DOHH2 (cell line): ENCODE measurements around the gene PRKCG.

Source experiments
- H3F3A ChIP-seq: fragments of 200-600 bp; sonication (generic), shearing (Covaris generic); 2 replicates; pipeline ENCODE4 v1.6.0; 2016; ENCODE audit warnings: antibody characterized with exemption, mild to moderate bottlenecking; ENCODE audit not compliant: control insufficient read depth, insufficient read depth
- H3K27ac ChIP-seq: fragments of 200-600 bp; sonication (generic); 2 replicates; pipeline ENCODE4 v1.5.1; 2014; ENCODE audit warnings: low read depth, mild to moderate bottlenecking, low read length, moderate library complexity
- H3K27me3 ChIP-seq: fragments of 200-600 bp; sonication (generic); 2 replicates; pipeline ENCODE4 v1.6.1; 2014; ENCODE audit warnings: mild to moderate bottlenecking, low read length, mixed read lengths; ENCODE audit not compliant: control insufficient read depth
- H3K36me3 ChIP-seq: fragments of 200-600 bp; sonication (generic); 2 replicates; pipeline ENCODE4 v1.6.1; 2014; ENCODE audit warnings: mild to moderate bottlenecking, low read length, moderate library complexity, mixed read lengths; ENCODE audit not compliant: control insufficient read depth
- H3K4me1 ChIP-seq: fragments of 200-600 bp; sonication (generic); 2 replicates; pipeline ENCODE4 v1.6.1; 2014; ENCODE audit warnings: mild to moderate bottlenecking, low read length, mixed read lengths; ENCODE audit not compliant: control insufficient read depth
- H3K4me2 ChIP-seq: fragments of 200-600 bp; sonication (generic); 2 replicates; pipeline ENCODE4 v1.6.0; 2014; ENCODE audit warnings: mild to moderate bottlenecking, low read length, moderate library complexity
- H3K4me3 ChIP-seq: fragments of 200-600 bp; sonication (generic); 2 replicates; pipeline ENCODE4 v1.5.1; 2014; ENCODE audit warnings: mild to moderate bottlenecking, low read length, mixed read lengths
- H3K79me2 ChIP-seq: fragments of 200-600 bp; sonication (generic); 2 replicates; pipeline ENCODE4 v1.6.1; 2014; ENCODE audit warnings: mild to moderate bottlenecking, low read length, mixed read lengths; ENCODE audit not compliant: control insufficient read depth
- H3K9me2 ChIP-seq: fragments of 200-600 bp; sonication (generic); replicated peaks from 2 replicates; pipeline ENCODE4 v1.6.1; 2014; ENCODE audit warnings: mild to moderate bottlenecking, low read length, mixed read lengths; ENCODE audit not compliant: control insufficient read depth
- H3K9me3 ChIP-seq: fragments of 200-600 bp; sonication (generic); 2 replicates; pipeline ENCODE4 v1.6.1; 2014; ENCODE audit warnings: antibody characterized with exemption, low read length, mixed read lengths; ENCODE audit not compliant: control insufficient read depth, insufficient read depth
- H4K20me1 ChIP-seq: fragments of 200-600 bp; sonication (generic); 2 replicates; pipeline ENCODE4 v1.6.0; 2014; ENCODE audit warnings: low read depth, mild to moderate bottlenecking, antibody characterized with exemption, low read length, moderate library complexity; ENCODE audit not compliant: control insufficient read depth, insufficient read depth
- EZH2phosphoT487 ChIP-seq: fragments of 200-600 bp; sonication (generic); IDR thresholded peaks from 2 replicates; pipeline ENCODE4 v1.6.1; 2017; ENCODE audit warnings: borderline replicate concordance, mild to moderate bottlenecking, antibody characterized with exemption, low read length, moderate library complexity, mixed read lengths
- TF ChIP-seq, protein P1 (sequence below): fragments of 200-600 bp; sonication (generic); IDR thresholded peaks from one replicate; pipeline ENCODE4 v1.5.1; 2014; ENCODE audit warnings: antibody characterized with exemption, mild to moderate bottlenecking, low read depth, low read length; ENCODE audit not compliant: poor library complexity, severe bottlenecking

Gene PRKCG

DNA sequence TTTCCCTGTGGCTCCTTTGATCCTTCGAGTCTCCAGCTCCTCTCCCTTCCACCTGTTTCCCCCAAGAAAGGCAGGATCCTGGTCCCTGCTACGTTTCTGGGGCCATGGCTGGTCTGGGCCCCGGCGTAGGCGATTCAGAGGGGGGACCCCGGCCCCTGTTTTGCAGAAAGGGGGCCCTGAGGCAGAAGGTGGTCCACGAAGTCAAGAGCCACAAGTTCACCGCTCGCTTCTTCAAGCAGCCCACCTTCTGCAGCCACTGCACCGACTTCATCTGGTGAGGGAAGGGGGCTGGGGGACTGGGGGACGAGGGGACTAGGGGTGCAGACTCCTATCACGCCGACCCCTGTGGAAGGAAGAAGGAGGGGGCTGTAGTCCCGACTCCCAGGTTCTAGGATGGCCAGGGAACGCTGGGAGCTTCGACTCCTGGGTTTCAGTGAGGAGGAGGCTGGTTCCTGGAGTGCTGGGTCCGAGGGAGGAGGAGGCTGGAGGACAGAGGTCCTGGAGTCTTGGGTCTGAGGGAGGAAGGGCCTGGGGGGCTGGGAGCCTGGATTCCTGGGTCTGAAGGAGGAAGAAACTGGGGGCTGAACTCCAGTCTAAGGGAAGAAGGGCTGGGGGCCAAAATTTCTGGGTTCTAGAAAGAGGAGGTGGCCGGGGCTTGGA lies 524 bp downstream of the PRKCG start:
- Histone ChIP-seq H3K27ac (no peak overlapping the region), H3K4me2 (peak overlapping the region; percentile 36; the same call in 1 of the 2 replicates), H3K27me3 (peaks cover 26% of the 10 kb centered on the region), H3F3A (no peaks in the 10 kb centered on the region), H3K9me2 (no peaks in the 10 kb centered on the region), H3K79me2 (no peaks in the 10 kb centered on the region), H3K4me1 (peaks cover 7% of the 10 kb centered on the region), H4K20me1 (no peaks in the 10 kb centered on the region), H3K4me3 (no peak overlapping the region), H3K36me3 (no peaks in the 10 kb centered on the region), H3K9me3 (no peaks in the 10 kb centered on the region)
- TF ChIP-seq, protein P1, sequence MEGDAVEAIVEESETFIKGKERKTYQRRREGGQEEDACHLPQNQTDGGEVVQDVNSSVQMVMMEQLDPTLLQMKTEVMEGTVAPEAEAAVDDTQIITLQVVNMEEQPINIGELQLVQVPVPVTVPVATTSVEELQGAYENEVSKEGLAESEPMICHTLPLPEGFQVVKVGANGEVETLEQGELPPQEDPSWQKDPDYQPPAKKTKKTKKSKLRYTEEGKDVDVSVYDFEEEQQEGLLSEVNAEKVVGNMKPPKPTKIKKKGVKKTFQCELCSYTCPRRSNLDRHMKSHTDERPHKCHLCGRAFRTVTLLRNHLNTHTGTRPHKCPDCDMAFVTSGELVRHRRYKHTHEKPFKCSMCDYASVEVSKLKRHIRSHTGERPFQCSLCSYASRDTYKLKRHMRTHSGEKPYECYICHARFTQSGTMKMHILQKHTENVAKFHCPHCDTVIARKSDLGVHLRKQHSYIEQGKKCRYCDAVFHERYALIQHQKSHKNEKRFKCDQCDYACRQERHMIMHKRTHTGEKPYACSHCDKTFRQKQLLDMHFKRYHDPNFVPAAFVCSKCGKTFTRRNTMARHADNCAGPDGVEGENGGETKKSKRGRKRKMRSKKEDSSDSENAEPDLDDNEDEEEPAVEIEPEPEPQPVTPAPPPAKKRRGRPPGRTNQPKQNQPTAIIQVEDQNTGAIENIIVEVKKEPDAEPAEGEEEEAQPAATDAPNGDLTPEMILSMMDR, result no peak
- TF ChIP-seq EZH2phosphoT487, result no peak

DNA sequence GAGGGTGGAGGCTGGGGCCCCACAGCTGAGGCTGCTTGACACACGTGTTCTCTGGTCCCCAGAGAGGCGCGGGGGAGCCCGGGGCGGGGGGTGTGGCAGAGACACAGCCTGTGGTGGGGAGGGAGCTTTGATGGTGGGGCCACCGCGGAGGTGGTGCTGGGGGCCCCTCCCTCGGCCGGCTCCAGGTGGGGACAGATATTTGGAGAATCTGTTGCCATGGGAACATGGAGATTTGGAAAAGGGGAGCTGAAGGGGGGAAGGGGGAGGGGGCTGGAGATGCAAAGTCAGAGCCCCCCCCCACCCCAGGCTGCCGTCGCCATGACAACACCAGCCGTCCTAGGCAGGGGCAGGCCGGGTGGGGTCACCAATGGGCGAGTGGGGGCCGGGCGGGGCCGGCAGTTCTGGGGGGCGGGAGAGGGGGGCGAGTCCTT lies 1.2 kb downstream of the PRKCG start:
- no peak overlapping the region for H3K4me2 ChIP-seq
- no peaks in the 10 kb centered on the region for H3K79me2 ChIP-seq
- no peaks in the 10 kb centered on the region for H4K20me1 ChIP-seq
- H3K36me3 ChIP-seq, result no peaks in the 10 kb centered on the region
- H3K4me1 ChIP-seq, result peaks cover 7% of the 10 kb centered on the region
- no peaks in the 10 kb centered on the region for H3F3A ChIP-seq
- H3K4me3 ChIP-seq, result no peak overlapping the region
- no peaks in the 10 kb centered on the region for H3K9me2 ChIP-seq
- no peak overlapping the region for H3K27ac ChIP-seq
- H3K9me3 ChIP-seq, result no peaks in the 10 kb centered on the region
- TF ChIP-seq, protein P1, result no peak
- no peak for TF ChIP-seq EZH2phosphoT487
- H3K27me3 ChIP-seq, result peaks cover 26% of the 10 kb centered on the region

DNA sequence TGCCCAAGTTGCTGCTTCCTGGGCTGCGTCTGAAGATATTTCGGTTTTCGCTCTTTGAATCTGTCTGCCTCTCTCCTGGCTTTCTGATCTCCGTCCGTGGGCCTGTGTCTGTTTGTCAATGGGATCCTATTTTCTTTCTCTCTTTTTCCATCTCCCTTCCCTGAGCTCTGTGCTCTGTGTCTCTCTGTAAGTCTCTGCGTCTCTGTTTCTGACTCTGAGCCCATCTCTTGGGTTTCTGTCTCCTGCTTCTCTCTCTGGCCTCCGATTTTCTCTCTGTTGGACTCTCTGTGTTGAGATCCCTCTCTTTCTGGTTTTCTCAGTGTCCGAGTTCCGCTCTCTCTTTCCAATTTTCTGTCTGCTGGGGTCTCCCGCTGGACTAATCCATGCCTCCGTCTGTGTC lies 1.7 kb downstream of the PRKCG start:
- peaks cover 7% of the 10 kb centered on the region for H3K4me1 ChIP-seq
- H3K9me2 ChIP-seq, result no peaks in the 10 kb centered on the region
- no peaks in the 10 kb centered on the region for H3F3A ChIP-seq
- no peaks in the 10 kb centered on the region for H3K9me3 ChIP-seq
- TF ChIP-seq, protein P1, result no peak
- TF ChIP-seq EZH2phosphoT487, result no peak
- no peaks in the 10 kb centered on the region for H3K79me2 ChIP-seq
- no peaks in the 10 kb centered on the region for H3K36me3 ChIP-seq
- H3K27ac ChIP-seq, result no peak overlapping the region
- no peaks in the 10 kb centered on the region for H4K20me1 ChIP-seq
- H3K27me3 ChIP-seq, result peaks cover 26% of the 10 kb centered on the region
- no peak overlapping the region for H3K4me3 ChIP-seq
- H3K4me2 ChIP-seq, result no peak overlapping the region
